Measurements from ENCODE around the gene SLC9A5. TPM values are rescaled to one million over a fixed set of nuclear protein-coding genes. Genes with fewer than 3 reads are reported as not detected.
A peak's percentile ranks its signal among the peaks of the same experiment; 100 is the strongest.

SLC9A5 gene
- total RNA-seq, 1 donor from 2014 or later, result 2.8 TPM

- H3K4me3 ChIP-seq, result peak overlapping the region; percentile 76
- H3K27ac ChIP-seq, result peak overlapping the region; percentile 2
- no peaks in the 10 kb centered on the region for H3K27me3 ChIP-seq (ENCODE audit: low read depth)
- H3K9me3 ChIP-seq, result no peaks in the 10 kb centered on the region
- peaks cover 4% of the 10 kb centered on the region for H3K36me3 ChIP-seq
- intact Hi-C loops (cut with DNase I), result no loop called here
- DNase-seq (no peak), ATAC-seq (no peak)
- TF ChIP-seq CTCF (IDR thresholded peaks at IDR 0.05), result no peak
- H3K4me1 ChIP-seq, result peaks cover 21% of the 10 kb centered on the region
These were observed 31.6 kb downstream of the SLC9A5 start for GRCh38 chr16:67280090-67281015.

- no peaks in the 10 kb centered on the region for H3K9me3 ChIP-seq
- no peak for DNase-seq
- TF ChIP-seq CTCF (IDR thresholded peaks at IDR 0.05), result no peak
- no peak overlapping the region for H3K27ac ChIP-seq
- H3K36me3 ChIP-seq, result peaks cover 12% of the 10 kb centered on the region
- no peak for ATAC-seq
- peaks cover 21% of the 10 kb centered on the region for H3K4me1 ChIP-seq
- no peak overlapping the region for H3K4me3 ChIP-seq
- intact Hi-C loops (cut with DNase I), result no loop called here
- no peaks in the 10 kb centered on the region for H3K27me3 ChIP-seq (ENCODE audit: low read depth)
These were observed 33.0 kb downstream of the SLC9A5 start for GRCh38 chr16:67281536-67282446.

GRCh38 chr16:67282447-67282805, 33.6 kb downstream of the SLC9A5 start:
- DNase-seq (no peak), ATAC-seq (no peak)
- Histone ChIP-seq H3K4me1 (peaks cover 20% of the 10 kb centered on the region), H3K36me3 (peaks cover 12% of the 10 kb centered on the region), H3K9me3 (no peaks in the 10 kb centered on the region), H3K4me3 (no peak overlapping the region), H3K27ac (no peak overlapping the region), H3K27me3 (ENCODE audit: low read depth) (no peaks in the 10 kb centered on the region)
- TF ChIP-seq CTCF (IDR thresholded peaks at IDR 0.05), result no peak
- intact Hi-C loops (cut with DNase I), result no loop called here

- no peak overlapping the region for H3K4me3 ChIP-seq
- peaks cover 13% of the 10 kb centered on the region for H3K4me1 ChIP-seq
- ATAC-seq (no peak), DNase-seq (peak; percentile 1)
- TF ChIP-seq CTCF (IDR thresholded peaks at IDR 0.05), result no peak
- no peak overlapping the region for H3K27ac ChIP-seq
- no peaks in the 10 kb centered on the region for H3K9me3 ChIP-seq
- intact Hi-C loops (cut with DNase I), result no loop called here
- peaks cover 12% of the 10 kb centered on the region for H3K36me3 ChIP-seq
- no peaks in the 10 kb centered on the region for H3K27me3 ChIP-seq (ENCODE audit: low read depth)
These were observed 34.5 kb downstream of the SLC9A5 start for GRCh38 chr16:67283039-67283825.

Data from lower lobe of right lung (tissue), 2 donors.